ENCODE data around the gene CLMN. TPM values are rescaled to one million over a fixed set of nuclear protein-coding genes. Genes with fewer than 3 reads are reported as not detected.

CLMN gene
- total and polyA plus RNA-seq, 10 of the 15 experiments (the other 5 are each of a cell fraction or from before 2014, with no cell fraction given) = 7.8 to 49.3 (median 18.5) TPM

DNA sequence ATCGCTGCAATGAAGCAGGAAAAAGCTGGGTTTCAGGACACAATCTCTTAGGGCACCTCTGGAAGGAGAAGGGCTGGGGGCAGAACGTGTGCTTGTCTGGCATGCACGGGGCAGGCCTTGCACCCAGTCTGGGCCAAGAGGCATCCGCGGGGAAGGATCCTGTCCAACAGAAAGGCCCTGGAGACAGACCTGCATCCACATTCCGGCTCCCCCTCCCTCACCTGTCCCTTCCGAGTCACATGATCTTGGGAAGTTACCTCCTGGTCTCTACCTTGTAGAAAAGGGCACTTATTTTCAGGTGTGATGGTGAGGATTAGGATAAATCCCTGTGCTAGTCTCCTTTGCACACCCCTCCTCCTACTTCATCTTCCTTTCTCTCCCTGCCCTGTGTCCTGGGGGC lies 25.4 kb downstream of the CLMN start:
- H4K20me1 ChIP-seq (ENCODE audit: control insufficient read depth, insufficient read depth) = no peaks in the 10 kb centered on the region
- ChIA-PET RAD21 (ENCODE audit: unreplicated experiment) (no interaction called here), SMC1A (ENCODE audit: uncharacterized antibody, unreplicated experiment) (interaction anchor here (1.0 kb wide), 1 partner anchor 10 kb away, joined by 3 read pairs; no protein-coding TSS in a partner anchor), CTCF (no interaction called here), POLR2A (no interaction called here)
- H3K4me1 ChIP-seq (ENCODE audit: control insufficient read depth, insufficient read depth, low read length) = peaks cover 3% of the 10 kb centered on the region; the same call in 1 of the 2 replicates
- TF ChIP-seq POLR2AphosphoS5 (IDR thresholded peaks at IDR 0.05; ENCODE audit: low read length) = no peak
- H2AFZ ChIP-seq (ENCODE audit: control insufficient read depth, low read depth, low read length) = no peak overlapping the region
- no peak overlapping the region for H3K4me2 ChIP-seq (ENCODE audit: control insufficient read depth, insufficient read depth)
- in situ Hi-C loops (cut with MboI) (no loop called here), intact Hi-C loops (cut with micrococcal nuclease; ENCODE audit: unreplicated experiment) (no loop called here)
- no peak overlapping the region for H3K4me3 ChIP-seq
- no peaks in the 10 kb centered on the region for H3K27me3 ChIP-seq (replicated peaks in 1 of 2; ENCODE audit: control insufficient read depth in 2 of 2, insufficient read depth in 2 of 2, low read length in 1 of 2)
- no peak for DNase-seq (ENCODE audit: low read depth, low spot score)
- no peaks in the 10 kb centered on the region; a peak in 1 of 4 replicates for H3K36me3 ChIP-seq (ENCODE audit: control insufficient read depth in 2 of 2, insufficient read depth in 2 of 2, low read length in 1 of 2)
- BruUV-seq (replicated peaks) = no TSS peak
- no peak overlapping the region for H3K9ac ChIP-seq (ENCODE audit: control insufficient read depth, insufficient read depth, low read length)
- H3K79me2 ChIP-seq (ENCODE audit: control insufficient read depth, insufficient read depth, low read length) = no peaks in the 10 kb centered on the region
- 56% methylated on average over 6 of the region's 7 CpGs for WGBS (ENCODE audit: insufficient coverage, insufficient replicate concordance, low lambda C conversion rate, missing lambda C conversion rate)
- H3K9me3 ChIP-seq (replicated peaks; ENCODE audit: control insufficient read depth, insufficient read depth, low read length) = no peaks in the 10 kb centered on the region; the same call in 2 of the 3 replicates
- ATAC-seq = no peak
- no peak for FAIRE-seq
- H3K27ac ChIP-seq (ENCODE audit: control insufficient read depth, insufficient read depth) = no peak overlapping the region

DNA sequence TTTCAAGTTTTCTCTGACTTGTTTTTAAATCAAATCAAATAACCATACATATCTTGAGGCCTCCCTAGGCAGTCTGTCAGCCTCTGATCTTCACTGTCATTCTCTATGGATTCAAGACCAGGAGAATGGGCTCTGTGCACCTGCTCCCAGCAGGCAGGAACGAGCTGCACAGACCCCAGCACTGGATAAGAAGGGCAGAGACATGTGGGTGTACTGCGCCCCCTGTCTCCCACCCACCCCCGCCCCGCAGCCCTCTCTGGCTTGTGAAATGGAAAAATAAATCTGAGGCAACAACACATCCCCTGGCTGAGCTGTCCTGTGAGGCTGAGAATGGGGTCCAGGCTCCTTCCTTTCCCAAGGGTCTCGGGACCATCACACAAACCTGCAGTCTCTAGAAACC lies 26.3 kb downstream of the CLMN start:
- no peak overlapping the region for H3K4me3 ChIP-seq
- FAIRE-seq = no peak
- intact Hi-C loops (cut with micrococcal nuclease; ENCODE audit: unreplicated experiment) (no loop called here), in situ Hi-C loops (cut with MboI) (no loop called here)
- no peaks in the 10 kb centered on the region; the same call in 2 of the 3 replicates for H3K9me3 ChIP-seq (replicated peaks; ENCODE audit: control insufficient read depth, insufficient read depth, low read length)
- no peak for DNase-seq (ENCODE audit: low read depth, low spot score)
- peaks cover 3% of the 10 kb centered on the region; the same call in 1 of the 2 replicates for H3K4me1 ChIP-seq (ENCODE audit: control insufficient read depth, insufficient read depth, low read length)
- ChIA-PET POLR2A (no interaction called here), CTCF (no interaction called here), RAD21 (ENCODE audit: unreplicated experiment) (interaction anchor here (0.6 to 1.1 kb wide), 2 partner anchors 16 to 142 kb away, joined by 3 read pairs; no protein-coding TSS in a partner anchor), SMC1A (ENCODE audit: uncharacterized antibody, unreplicated experiment) (no interaction called here)
- no peaks in the 10 kb centered on the region; a peak in 1 of 4 replicates for H3K36me3 ChIP-seq (ENCODE audit: control insufficient read depth in 2 of 2, insufficient read depth in 2 of 2, low read length in 1 of 2)
- H3K79me2 ChIP-seq (ENCODE audit: control insufficient read depth, insufficient read depth, low read length) = no peaks in the 10 kb centered on the region
- H3K27ac ChIP-seq (ENCODE audit: control insufficient read depth, insufficient read depth) = no peak overlapping the region
- no peak overlapping the region for H3K4me2 ChIP-seq (ENCODE audit: control insufficient read depth, insufficient read depth)
- ATAC-seq = no peak
- no peak overlapping the region for H3K9ac ChIP-seq (ENCODE audit: control insufficient read depth, insufficient read depth, low read length)
- H2AFZ ChIP-seq (ENCODE audit: control insufficient read depth, low read depth, low read length) = no peak overlapping the region
- WGBS (ENCODE audit: insufficient coverage, insufficient replicate concordance, low lambda C conversion rate, missing lambda C conversion rate) = 39% methylated on average over 5 of the region's 5 CpGs
- BruUV-seq (replicated peaks) = no TSS peak
- H4K20me1 ChIP-seq (ENCODE audit: control insufficient read depth, insufficient read depth) = no peaks in the 10 kb centered on the region
- H3K27me3 ChIP-seq (replicated peaks in 1 of 2; ENCODE audit: control insufficient read depth in 2 of 2, insufficient read depth in 2 of 2, low read length in 1 of 2) = no peaks in the 10 kb centered on the region
- TF ChIP-seq, protein P1, sequence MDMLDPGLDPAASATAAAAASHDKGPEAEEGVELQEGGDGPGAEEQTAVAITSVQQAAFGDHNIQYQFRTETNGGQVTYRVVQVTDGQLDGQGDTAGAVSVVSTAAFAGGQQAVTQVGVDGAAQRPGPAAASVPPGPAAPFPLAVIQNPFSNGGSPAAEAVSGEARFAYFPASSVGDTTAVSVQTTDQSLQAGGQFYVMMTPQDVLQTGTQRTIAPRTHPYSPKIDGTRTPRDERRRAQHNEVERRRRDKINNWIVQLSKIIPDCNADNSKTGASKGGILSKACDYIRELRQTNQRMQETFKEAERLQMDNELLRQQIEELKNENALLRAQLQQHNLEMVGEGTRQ (IDR thresholded peaks at IDR 0.05; ENCODE audit: borderline replicate concordance, low read depth, low read length) = no peak
- TF ChIP-seq RCOR1 (conservative IDR thresholded peaks at IDR 0.05; ENCODE audit: low read depth, low read length) (no peak), ZNF207 (IDR thresholded peaks at IDR 0.05; ENCODE audit: borderline replicate concordance) (no peak), ZNF217 (IDR thresholded peaks at IDR 0.05) (no peak), KLF5 (IDR thresholded peaks at IDR 0.05; ENCODE audit: partially characterized antibody) (no peak), LARP7 (IDR thresholded peaks at IDR 0.05) (no peak), NFIC (IDR thresholded peaks at IDR 0.05; ENCODE audit: low read depth, low read length) (no peak), BMI1 (IDR thresholded peaks at IDR 0.05; ENCODE audit: borderline replicate concordance) (no peak), YY1 (IDR thresholded peaks at IDR 0.05; ENCODE audit: low read depth, low read length) (no peak), STAT3 (IDR thresholded peaks at IDR 0.05; ENCODE audit: low read depth, low read length) (no peak)
- TF ChIP-seq, protein P2, sequence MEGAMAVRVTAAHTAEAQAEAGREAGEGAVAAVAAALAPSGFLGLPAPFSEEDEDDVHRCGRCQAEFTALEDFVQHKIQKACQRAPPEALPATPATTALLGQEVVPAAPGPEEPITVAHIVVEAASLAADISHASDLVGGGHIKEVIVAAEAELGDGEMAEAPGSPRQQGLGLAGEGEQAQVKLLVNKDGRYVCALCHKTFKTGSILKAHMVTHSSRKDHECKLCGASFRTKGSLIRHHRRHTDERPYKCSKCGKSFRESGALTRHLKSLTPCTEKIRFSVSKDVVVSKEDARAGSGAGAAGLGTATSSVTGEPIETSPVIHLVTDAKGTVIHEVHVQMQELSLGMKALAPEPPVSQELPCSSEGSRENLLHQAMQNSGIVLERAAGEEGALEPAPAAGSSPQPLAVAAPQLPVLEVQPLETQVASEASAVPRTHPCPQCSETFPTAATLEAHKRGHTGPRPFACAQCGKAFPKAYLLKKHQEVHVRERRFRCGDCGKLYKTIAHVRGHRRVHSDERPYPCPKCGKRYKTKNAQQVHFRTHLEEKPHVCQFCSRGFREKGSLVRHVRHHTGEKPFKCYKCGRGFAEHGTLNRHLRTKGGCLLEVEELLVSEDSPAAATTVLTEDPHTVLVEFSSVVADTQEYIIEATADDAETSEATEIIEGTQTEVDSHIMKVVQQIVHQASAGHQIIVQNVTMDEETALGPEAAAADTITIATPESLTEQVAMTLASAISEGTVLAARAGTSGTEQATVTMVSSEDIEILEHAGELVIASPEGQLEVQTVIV (IDR thresholded peaks at IDR 0.05; ENCODE audit: borderline replicate concordance, partially characterized antibody) = no peak
- TF ChIP-seq, protein P3, sequence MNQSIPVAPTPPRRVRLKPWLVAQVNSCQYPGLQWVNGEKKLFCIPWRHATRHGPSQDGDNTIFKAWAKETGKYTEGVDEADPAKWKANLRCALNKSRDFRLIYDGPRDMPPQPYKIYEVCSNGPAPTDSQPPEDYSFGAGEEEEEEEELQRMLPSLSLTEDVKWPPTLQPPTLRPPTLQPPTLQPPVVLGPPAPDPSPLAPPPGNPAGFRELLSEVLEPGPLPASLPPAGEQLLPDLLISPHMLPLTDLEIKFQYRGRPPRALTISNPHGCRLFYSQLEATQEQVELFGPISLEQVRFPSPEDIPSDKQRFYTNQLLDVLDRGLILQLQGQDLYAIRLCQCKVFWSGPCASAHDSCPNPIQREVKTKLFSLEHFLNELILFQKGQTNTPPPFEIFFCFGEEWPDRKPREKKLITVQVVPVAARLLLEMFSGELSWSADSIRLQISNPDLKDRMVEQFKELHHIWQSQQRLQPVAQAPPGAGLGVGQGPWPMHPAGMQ (IDR thresholded peaks at IDR 0.05; ENCODE audit: borderline replicate concordance) = no peak

All from GM12878 (cell line).